ENCODE measurements around the gene MARCHF9. TPM values are rescaled to one million over a fixed set of nuclear protein-coding genes. Genes with fewer than 3 reads are reported as not detected.

MARCHF9 gene
- total RNA-seq, 1 donor: 0.72 TPM

- Histone ChIP-seq H4K20me1 (ENCODE audit: insufficient read depth, low read length) (no peaks in the 10 kb centered on the region), H3K27ac (ENCODE audit: low read depth, low read length) (no peak overlapping the region), H3K4me2 (ENCODE audit: insufficient read depth, low read length) (no peak overlapping the region), H3K4me1 (ENCODE audit: insufficient read depth, low read length) (no peaks in the 10 kb centered on the region), H3K36me3 (ENCODE audit: insufficient read depth, low read length) (peaks cover 42% of the 10 kb centered on the region), H3K27me3 (ENCODE audit: insufficient read depth, low read length) (no peaks in the 10 kb centered on the region), H3K79me2 (ENCODE audit: insufficient read depth, low read length) (no peaks in the 10 kb centered on the region), H2AFZ (ENCODE audit: low read length) (no peak overlapping the region), H3K9me3 (ENCODE audit: low read depth, low read length) (no peaks in the 10 kb centered on the region), H3K4me3 (ENCODE audit: insufficient read depth, low read length) (no peak overlapping the region)
- no peak for DNase-seq (ENCODE audit: insufficient read length, low spot score, missing footprints)
- TF ChIP-seq CTCF (IDR thresholded peaks at IDR 0.05; ENCODE audit: extremely low read depth, low read depth, low read length): no peak
Measured at GRCh38 chr12:57802607-57803006, 47.7 kb downstream of the MARCHF9 start.

DNA sequence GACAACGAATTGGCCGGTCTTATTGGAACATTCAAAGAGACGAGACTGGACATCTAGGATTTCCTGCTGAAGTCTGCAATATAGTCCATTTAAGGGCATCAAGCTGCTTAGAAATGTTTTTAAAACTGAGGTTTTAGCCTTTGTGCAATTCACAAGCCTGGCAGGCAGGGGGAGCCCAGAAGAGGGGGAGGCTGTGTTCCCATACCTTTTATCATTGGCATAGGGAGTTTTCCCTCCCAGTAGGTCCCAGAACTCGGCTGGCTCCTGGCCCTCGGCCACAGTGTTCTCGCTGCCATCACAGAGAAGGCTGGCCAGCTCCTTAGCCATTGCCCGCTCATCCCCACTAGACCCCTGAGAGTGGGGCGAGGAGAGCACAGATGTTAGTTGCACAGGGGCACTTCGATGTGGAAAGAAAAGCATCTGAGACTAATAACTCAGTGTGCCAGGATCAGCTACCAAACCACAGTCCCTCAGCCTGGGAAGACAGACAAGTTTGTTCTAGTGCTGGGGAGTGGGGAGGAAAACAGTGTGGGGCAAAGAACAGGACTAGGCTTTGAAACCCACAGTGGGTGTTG is 48.5 kb downstream of the MARCHF9 start:
- Histone ChIP-seq H3K4me3 (ENCODE audit: insufficient read depth, low read length) (no peak overlapping the region), H3K79me2 (ENCODE audit: insufficient read depth, low read length) (no peaks in the 10 kb centered on the region), H3K27ac (ENCODE audit: low read depth, low read length) (no peak overlapping the region), H3K4me2 (ENCODE audit: insufficient read depth, low read length) (peak overlapping the region; percentile 50), H3K27me3 (ENCODE audit: insufficient read depth, low read length) (no peaks in the 10 kb centered on the region), H3K9me3 (ENCODE audit: low read depth, low read length) (no peaks in the 10 kb centered on the region), H2AFZ (ENCODE audit: low read length) (peak overlapping the region; percentile 49), H4K20me1 (ENCODE audit: insufficient read depth, low read length) (no peaks in the 10 kb centered on the region), H3K36me3 (ENCODE audit: insufficient read depth, low read length) (peaks cover 36% of the 10 kb centered on the region), H3K4me1 (ENCODE audit: insufficient read depth, low read length) (no peaks in the 10 kb centered on the region)
- peak; percentile 89 for DNase-seq (ENCODE audit: insufficient read length, low spot score, missing footprints)
- TF ChIP-seq CTCF (IDR thresholded peaks at IDR 0.05; ENCODE audit: extremely low read depth, low read depth, low read length): peak; percentile 91

GRCh38 chr12:57806677-57807076 is 51.8 kb downstream of the MARCHF9 start:
- Histone ChIP-seq H3K27ac (ENCODE audit: low read depth, low read length) (no peak overlapping the region), H3K4me1 (ENCODE audit: insufficient read depth, low read length) (no peaks in the 10 kb centered on the region), H4K20me1 (ENCODE audit: insufficient read depth, low read length) (no peaks in the 10 kb centered on the region), H3K36me3 (ENCODE audit: insufficient read depth, low read length) (peaks cover 25% of the 10 kb centered on the region), H3K4me2 (ENCODE audit: insufficient read depth, low read length) (no peak overlapping the region), H3K9me3 (ENCODE audit: low read depth, low read length) (no peaks in the 10 kb centered on the region), H2AFZ (ENCODE audit: low read length) (no peak overlapping the region), H3K79me2 (ENCODE audit: insufficient read depth, low read length) (no peaks in the 10 kb centered on the region), H3K27me3 (ENCODE audit: insufficient read depth, low read length) (no peaks in the 10 kb centered on the region), H3K4me3 (ENCODE audit: insufficient read depth, low read length) (no peak overlapping the region)
- no peak for TF ChIP-seq CTCF (IDR thresholded peaks at IDR 0.05; ENCODE audit: extremely low read depth, low read depth, low read length)
- DNase-seq (ENCODE audit: insufficient read length, low spot score, missing footprints): no peak

DNA sequence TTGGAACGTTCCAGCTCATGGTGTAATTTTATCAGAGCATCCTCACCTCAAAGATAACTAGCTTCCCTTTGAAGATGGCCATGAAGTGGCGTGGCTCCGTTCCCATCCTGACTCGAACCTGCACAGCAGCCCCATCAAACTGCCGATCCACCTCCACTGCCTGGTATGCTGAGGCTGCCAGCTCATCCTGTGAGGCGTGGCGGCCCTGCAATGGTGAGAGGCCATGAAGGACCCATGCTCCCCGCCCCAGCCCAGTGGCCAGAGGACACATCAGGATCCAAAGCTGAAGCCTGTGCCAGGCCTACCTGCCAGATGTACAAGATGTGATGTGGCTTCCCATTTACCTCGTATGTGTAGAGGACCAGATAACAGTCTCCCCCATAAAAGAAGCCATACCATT is 52.4 kb downstream of the MARCHF9 start:
- Histone ChIP-seq H2AFZ (ENCODE audit: low read length) (no peak overlapping the region), H3K27ac (ENCODE audit: low read depth, low read length) (no peak overlapping the region), H3K4me1 (ENCODE audit: insufficient read depth, low read length) (no peaks in the 10 kb centered on the region), H3K4me2 (ENCODE audit: insufficient read depth, low read length) (no peak overlapping the region), H3K27me3 (ENCODE audit: insufficient read depth, low read length) (no peaks in the 10 kb centered on the region), H4K20me1 (ENCODE audit: insufficient read depth, low read length) (no peaks in the 10 kb centered on the region), H3K4me3 (ENCODE audit: insufficient read depth, low read length) (no peak overlapping the region), H3K79me2 (ENCODE audit: insufficient read depth, low read length) (no peaks in the 10 kb centered on the region), H3K36me3 (ENCODE audit: insufficient read depth, low read length) (peaks cover 19% of the 10 kb centered on the region), H3K9me3 (ENCODE audit: low read depth, low read length) (no peaks in the 10 kb centered on the region)
- no peak for TF ChIP-seq CTCF (IDR thresholded peaks at IDR 0.05; ENCODE audit: extremely low read depth, low read depth, low read length)
- DNase-seq (ENCODE audit: insufficient read length, low spot score, missing footprints): no peak
